Stimulated activated CD8-positive, alpha-beta memory T cell treated with anti-CD3 and anti-CD28 coated beads, Interleukin-15, amount 100 ng/mL, for 24 hours (primary cell): ENCODE data around the gene SNTN.

Experiments used
- DNase-seq: peaks from one replicate; pipeline ENCODE4 v3.0.0-alpha.2; 2020; ENCODE audit warnings: low read depth

SNTN gene

GRCh38 chr3:63674586-63674985 lies 22.1 kb downstream of the SNTN start:
- DNase-seq = no peak

DNA sequence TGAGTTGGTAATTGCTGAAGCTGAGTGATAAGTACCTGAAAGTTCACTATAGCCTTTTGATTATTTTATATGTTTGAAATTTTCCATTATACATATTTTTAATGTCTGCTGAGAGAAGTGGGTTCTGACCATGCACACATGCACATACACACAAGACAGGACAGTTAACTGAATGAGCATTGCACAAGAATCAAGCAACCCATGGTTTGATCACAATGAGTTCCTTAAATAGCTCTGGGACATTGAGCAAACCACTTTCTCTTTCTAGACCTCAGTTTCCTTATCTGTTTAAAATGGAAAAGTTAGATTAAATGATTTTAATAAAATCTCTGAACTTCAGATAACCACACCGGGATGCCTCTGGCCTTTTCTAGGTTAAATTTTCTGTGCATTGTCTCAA lies 26.7 kb downstream of the SNTN start:
- DNase-seq = no peak

DNA sequence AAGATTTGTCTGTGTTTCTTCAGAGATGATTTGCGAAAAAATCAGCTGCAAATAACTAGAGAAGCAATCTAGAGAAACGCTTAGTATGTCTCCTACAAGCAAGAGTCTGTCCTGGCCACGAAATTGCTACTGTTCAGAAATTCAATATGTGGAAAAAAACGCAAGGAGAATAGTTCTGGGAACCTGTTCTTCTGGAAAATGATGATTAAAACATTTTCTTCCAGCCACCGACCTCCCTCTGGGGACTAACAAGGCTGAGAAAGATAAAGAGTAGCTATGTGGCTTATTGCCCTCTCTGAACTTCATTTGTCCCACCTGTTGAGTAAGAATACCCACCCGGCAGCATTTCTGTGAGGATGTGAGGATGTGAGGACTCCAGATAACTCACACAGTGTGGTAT lies 31.6 kb downstream of the SNTN start:
- DNase-seq = no peak

- DNase-seq = no peak
Measured at GRCh38 chr3:63685340-63685739, 32.9 kb downstream of the SNTN start.

DNA sequence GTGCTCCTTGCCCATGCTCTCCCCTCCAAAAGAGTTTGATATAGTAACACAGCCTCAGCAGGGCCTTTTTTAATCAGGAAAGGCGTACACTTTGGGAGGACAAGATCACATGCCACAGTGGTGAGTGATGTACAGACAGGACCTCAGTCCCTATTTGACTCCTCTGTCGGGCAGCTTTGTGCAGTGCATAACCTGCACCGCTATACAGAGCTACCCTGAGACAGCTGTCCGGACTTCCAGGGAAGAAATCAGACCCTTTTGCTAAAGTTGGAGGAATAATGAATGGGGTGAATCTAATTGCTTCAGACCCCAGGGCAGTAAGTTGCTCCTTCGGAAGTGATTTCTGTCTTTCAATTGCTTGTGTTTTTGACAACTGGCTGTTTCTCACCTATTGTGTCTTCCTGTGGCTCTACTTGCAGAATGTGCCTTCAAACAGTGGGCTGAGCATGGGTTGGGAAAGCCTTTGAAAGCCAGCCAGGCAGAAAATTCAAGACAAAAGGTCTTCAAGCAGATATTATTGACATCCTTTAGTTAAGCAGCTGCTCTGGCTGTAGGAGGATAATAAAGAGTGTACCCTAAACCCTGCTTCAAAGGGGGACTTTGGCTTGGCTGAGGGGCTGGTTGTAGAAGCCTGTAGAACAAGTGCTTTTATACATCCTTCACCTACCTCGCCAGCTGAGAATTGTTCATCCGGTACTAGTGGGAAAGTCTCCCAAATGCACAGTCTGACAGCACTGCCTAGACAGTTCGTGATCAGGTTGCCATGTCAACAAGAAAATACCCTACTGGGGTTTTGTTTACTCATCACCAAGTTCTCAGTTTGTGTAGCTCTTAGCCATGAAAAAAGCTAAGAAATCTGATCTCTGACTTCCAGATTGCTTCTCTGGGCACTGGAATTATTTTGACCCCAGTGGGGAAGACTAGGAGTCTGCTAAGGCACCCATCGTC lies 35.1 kb downstream of the SNTN start:
- DNase-seq = no peak

GRCh38 chr3:63689285-63689684 lies 36.8 kb downstream of the SNTN start:
- DNase-seq = no peak

DNA sequence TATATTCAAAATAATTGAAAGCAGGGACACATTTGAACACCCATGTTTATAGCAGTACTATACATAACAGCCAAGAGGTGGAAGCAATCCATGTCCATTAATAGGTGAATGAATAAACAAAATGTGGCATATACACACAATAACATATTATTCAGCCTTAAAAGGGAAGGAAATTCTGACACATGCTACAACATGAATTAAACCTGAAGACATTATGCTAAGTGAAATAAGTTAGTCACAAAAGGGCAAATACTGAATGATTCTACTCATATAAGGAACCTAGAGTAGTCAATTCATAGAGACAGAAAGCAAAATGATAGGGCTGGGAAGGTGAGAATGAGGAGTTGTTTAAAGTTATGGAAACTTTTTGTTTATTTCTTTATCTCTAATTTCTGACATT lies 40.9 kb downstream of the SNTN start:
- DNase-seq = no peak

GRCh38 chr3:63705092-63705645 lies 52.7 kb downstream of the SNTN start:
- DNase-seq = no peak

DNA sequence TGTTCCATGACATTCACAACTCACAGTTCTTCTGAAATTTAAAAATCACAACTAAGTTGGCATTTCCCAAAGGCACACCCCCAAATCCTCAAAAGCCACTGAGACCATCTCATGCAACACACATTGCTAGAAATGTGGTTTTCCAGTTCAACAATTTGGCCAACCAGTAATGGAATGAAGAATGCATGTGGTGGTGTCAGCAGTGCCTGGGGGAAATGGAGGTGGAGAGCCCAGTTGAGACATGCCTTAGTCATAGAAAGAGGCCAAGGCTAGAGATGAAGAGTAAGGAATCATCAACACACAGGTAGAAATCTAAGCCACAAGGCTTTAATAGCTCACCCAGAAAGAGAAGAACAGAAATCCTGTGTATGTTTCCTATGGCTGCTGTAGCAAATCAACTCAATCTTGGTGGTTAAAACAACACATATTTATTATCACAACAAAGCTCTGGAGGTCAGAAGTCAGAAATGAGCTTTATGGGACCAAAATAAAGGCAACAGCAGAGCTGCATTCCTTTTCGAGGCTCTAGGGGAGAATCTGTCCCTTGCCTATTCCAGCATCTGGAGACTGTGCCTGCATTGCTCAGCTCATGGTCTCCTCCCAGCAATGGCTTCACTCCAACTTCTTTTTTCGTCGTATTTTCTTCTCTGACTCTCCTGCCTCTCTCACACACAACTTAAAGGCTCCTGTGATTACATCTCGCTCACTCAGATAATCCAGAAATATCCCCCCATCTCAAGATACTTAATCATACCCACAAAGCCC lies 54.0 kb downstream of the SNTN start:
- DNase-seq = no peak

DNA sequence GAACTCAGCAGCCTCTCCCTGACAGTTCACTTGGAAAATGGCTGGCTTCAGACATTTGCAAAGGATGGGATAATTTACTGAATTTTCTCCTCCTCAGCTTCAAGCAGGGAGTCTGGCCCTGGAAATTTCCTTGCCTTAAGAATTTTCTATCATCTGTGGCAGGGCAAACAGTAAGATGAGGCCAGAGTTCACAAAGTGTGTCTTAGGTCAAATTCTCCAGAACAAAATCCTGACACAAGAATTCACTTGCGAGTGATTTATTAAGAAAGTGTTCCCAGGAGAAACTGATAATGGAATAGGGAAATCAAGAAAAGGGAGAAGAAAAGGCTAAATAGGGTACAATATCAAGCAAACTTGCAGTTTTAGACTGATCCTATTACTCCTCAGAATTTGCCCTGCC lies 55.3 kb downstream of the SNTN start:
- no peak for DNase-seq

DNA sequence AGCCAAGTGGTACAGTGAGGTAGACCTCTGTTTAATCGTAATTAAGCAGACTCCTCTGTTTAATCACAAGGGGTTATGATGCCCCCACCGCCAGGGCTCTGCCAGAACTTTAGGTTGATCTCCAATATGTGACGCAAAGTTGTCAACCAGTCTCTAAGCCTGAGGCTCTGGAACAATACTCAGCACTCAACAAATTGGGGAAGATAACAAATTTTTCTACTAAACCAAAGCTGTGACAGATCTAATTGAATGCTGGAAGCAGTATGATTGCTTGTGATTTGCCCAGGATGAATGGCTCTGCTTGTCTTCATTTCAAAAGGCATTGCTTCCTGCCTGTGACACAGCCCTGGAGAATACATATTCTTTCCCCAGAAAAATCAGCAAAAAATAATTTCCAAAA lies 57.1 kb downstream of the SNTN start:
- no peak for DNase-seq
